Subcutaneous adipose tissue (tissue), 4 donors: ENCODE results near the gene KCNMB2. TPM values are rescaled to one million over a fixed set of nuclear protein-coding genes. Genes with fewer than 3 reads are reported as not detected.

Experiments
- total RNA-seq, 4 donors: library from RNA; depleted of rRNA; stranded (reverse); fragments of >200 nt; gene quantifications; one replicate each; pipeline ENCODE4 v1.1.0, GENCODE V29; 2016
- TF ChIP-seq, protein P1 (sequence below): fragments of 450-650 bp; IDR thresholded peaks from one replicate; pipeline ENCODE4 v1.5.1; 2016; ENCODE audit warnings: low read depth, mild to moderate bottlenecking, control low read depth, antibody characterized with exemption, moderate library complexity

KCNMB2 gene
- total RNA-seq, 4 donors from 2014 or later = not detected

GRCh38 chr3:178522200-178523052 is 13.8 kb upstream of the KCNMB2 start:
- TF ChIP-seq, protein P1, sequence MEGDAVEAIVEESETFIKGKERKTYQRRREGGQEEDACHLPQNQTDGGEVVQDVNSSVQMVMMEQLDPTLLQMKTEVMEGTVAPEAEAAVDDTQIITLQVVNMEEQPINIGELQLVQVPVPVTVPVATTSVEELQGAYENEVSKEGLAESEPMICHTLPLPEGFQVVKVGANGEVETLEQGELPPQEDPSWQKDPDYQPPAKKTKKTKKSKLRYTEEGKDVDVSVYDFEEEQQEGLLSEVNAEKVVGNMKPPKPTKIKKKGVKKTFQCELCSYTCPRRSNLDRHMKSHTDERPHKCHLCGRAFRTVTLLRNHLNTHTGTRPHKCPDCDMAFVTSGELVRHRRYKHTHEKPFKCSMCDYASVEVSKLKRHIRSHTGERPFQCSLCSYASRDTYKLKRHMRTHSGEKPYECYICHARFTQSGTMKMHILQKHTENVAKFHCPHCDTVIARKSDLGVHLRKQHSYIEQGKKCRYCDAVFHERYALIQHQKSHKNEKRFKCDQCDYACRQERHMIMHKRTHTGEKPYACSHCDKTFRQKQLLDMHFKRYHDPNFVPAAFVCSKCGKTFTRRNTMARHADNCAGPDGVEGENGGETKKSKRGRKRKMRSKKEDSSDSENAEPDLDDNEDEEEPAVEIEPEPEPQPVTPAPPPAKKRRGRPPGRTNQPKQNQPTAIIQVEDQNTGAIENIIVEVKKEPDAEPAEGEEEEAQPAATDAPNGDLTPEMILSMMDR = no peak

DNA sequence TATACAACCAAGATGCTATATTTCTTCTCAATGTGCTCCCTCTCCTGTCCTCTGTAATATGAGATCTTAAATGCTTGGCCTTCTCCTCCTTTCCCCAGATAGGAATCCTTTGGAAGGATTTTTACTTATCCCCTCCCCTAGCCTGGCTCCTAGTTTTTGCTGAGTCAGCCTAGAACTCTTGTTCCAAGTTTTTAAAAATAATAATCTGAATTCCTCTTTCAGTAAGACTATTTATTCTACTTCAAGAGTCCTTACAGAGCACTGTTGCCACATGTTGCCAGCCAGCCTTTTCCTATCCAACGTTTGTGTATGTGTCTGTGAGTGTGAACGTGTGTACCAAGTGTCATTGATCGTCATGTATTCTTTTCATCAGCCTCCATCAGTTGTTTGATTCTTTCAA is 11.0 kb upstream of the KCNMB2 start:
- TF ChIP-seq, protein P1 = no peak

DNA sequence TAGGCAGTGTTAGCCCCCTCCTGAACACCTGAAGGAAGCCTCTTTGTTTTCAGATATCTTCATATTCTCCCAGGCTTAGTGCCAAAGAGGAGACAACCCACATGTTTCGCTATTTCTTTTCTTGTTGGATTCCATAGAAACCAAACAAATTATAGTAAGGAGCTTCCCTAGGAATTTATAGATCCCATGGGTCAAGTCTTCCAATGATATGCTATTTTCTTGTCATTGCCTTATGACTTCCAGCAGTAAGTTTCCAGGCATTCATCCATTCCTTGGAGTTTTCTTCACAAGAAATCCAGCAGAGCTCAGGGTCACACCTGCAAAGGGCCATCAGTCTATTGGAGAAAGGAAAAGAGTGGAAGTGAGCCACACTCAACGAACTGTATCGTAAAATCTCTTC is 9.9 kb upstream of the KCNMB2 start:
- TF ChIP-seq, protein P1 = no peak

- TF ChIP-seq, protein P1 = no peak
Measured at GRCh38 chr3:178527981-178528380, 8.3 kb upstream of the KCNMB2 start.

DNA sequence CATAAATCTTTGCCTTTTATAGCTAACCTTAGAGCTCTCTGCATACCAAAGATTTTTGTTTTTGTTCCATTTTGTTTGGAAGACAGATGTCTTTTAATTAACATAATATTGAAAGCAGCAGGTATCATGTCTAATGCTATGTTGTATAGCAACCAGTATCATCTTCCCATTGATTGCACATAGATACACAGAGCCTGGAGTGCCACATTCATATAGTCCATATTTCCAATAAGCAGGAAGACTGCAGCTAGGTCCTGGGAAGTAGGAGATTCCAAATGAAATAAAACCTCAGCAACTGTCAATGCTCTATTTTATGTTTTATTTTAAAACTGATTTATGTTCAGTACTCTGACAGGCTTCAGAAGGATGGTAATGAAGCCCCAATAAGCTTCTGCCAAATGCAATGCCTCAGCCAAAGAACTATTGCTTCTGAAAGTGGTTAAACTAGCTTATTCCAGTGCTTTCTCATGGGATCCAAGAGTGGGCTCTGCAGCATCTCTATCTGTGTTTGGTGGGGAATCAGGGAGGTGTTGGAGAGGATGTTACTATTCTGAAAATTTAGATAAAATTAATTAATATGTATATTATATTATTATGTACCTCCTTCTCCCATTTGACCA is 6.5 kb upstream of the KCNMB2 start:
- TF ChIP-seq, protein P1 = no peak

DNA sequence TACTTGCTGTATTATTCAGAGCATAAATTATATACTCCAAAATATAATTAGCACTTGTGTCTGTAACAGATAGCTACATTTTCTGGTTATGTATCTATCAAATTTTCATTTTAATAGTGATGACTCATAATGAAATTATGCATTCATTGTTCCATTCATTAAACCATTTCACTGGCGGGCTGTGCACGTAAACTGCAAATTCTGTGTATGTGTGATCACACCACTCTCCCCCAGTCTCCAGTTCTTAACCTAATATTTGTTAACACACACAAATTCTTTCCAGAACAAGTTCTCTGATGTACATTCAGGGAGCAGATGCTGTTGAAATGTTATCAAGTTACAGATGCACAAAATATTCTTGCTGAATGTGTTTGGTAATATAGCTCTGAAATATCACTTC is 3.8 kb upstream of the KCNMB2 start:
- TF ChIP-seq, protein P1 = no peak

DNA sequence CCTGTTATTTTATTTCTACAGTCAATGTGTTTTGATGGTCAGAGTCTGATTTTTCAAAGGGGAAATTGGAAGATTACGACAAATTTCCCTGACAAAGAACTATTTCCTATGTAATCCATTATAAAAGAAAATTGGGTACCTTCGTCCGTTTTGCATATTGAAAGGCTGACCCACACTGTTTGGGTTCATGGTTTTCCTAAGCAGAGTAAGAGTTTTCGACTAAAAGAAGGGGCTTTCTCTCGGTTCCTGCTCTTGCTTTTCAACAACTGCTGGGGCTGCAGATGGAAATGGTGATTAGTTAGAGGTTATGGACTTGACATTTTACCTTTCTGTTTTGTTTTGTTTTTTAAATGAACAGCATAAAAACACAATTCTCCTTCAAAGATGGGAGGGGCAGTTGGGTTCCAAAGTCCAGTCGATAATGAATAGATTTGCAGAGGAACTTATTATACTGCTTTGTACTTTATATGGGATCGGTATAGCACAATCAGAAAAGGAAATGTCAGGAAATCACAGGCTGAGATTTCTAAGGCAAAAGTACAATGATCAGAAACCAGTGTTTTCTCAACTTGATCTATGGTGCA is 978 bp downstream of the KCNMB2 start:
- TF ChIP-seq, protein P1 = no peak
